Astrocyte (in vitro differentiated cells and primary cell): ENCODE results near the gene CHRNA3. TPM values are rescaled to one million over a fixed set of nuclear protein-coding genes. Genes with fewer than 3 reads are reported as not detected.

Experiments
- DNase-seq: peaks from one replicate; pipeline ENCODE4 v3.0.0-alpha.2; 2010; ENCODE audit warnings: low read depth
- FAIRE-seq: peaks from 2 replicates; lab custom pipeline; 2011; peaks lifted over from hg19 to GRCh38; lab: Jason Lieb, UNC
- H2AFZ ChIP-seq: 2 replicates; pipeline ENCODE4 v1.6.0; 2012; ENCODE audit warnings: low read depth, low read length, inconsistent platforms
- H3K27ac ChIP-seq: 2 replicates; pipeline ENCODE4 v1.5.1; 2011; ENCODE audit warnings: low read depth, low read length, inconsistent platforms
- H3K27me3 ChIP-seq: 2 replicates; pipeline ENCODE4 v1.6.0; 2011; ENCODE audit warnings: low read length, inconsistent platforms; ENCODE audit not compliant: insufficient read depth
- H3K36me3 ChIP-seq: 2 replicates; pipeline ENCODE4 v1.5.1; 2011; ENCODE audit warnings: low read length, inconsistent platforms; ENCODE audit not compliant: insufficient read depth
- H3K4me1 ChIP-seq: 2 replicates; pipeline ENCODE4 v1.5.1; 2011; ENCODE audit warnings: low read length, inconsistent platforms; ENCODE audit not compliant: insufficient read depth
- H3K4me2 ChIP-seq: 2 replicates; pipeline ENCODE4 v1.6.0; 2012; ENCODE audit warnings: low read length, inconsistent platforms
- H3K4me3 ChIP-seq: 2 replicates; pipeline ENCODE4 v1.5.1; 2011; ENCODE audit warnings: low read depth, mild to moderate bottlenecking, low read length, inconsistent platforms; ENCODE audit not compliant: insufficient read depth
- H3K79me2 ChIP-seq: 2 replicates; pipeline ENCODE4 v1.6.0; 2012; ENCODE audit warnings: mild to moderate bottlenecking, low read length, inconsistent platforms; ENCODE audit not compliant: insufficient read depth
- H3K9ac ChIP-seq: 2 replicates; pipeline ENCODE4 v1.6.0; 2012; ENCODE audit warnings: mild to moderate bottlenecking, low read length, inconsistent platforms
- H3K9me3 ChIP-seq: 2 replicates; pipeline ENCODE4 v1.5.1; 2012; ENCODE audit warnings: low read depth, mild to moderate bottlenecking, low read length, inconsistent platforms; ENCODE audit not compliant: insufficient read depth
- H4K20me1 ChIP-seq: 2 replicates; pipeline ENCODE4 v1.6.0; 2012; ENCODE audit warnings: low read length, inconsistent platforms; ENCODE audit not compliant: insufficient read depth
- H3K27ac Mint-ChIP-seq: one replicate; pipeline ENCODE4 v1.8.0; 2021; ENCODE audit warnings: mild to moderate bottlenecking, mixed read lengths; ENCODE audit not compliant: unreplicated experiment
- H3K27me3 Mint-ChIP-seq: one replicate; pipeline ENCODE4 v1.8.0; 2021; ENCODE audit warnings: low read depth, mixed read lengths; ENCODE audit not compliant: unreplicated experiment
- H3K36me3 Mint-ChIP-seq: one replicate; pipeline ENCODE4 v1.8.0; 2021; ENCODE audit warnings: low read depth, mixed read lengths; ENCODE audit not compliant: unreplicated experiment
- H3K4me1 Mint-ChIP-seq: one replicate; pipeline ENCODE4 v1.8.0; 2021; ENCODE audit warnings: low read depth, mixed read lengths; ENCODE audit not compliant: unreplicated experiment
- H3K4me3 Mint-ChIP-seq: one replicate; pipeline ENCODE4 v1.8.0; 2021; ENCODE audit warnings: mild to moderate bottlenecking, moderate library complexity, mixed read lengths; ENCODE audit not compliant: unreplicated experiment
- H3K9me3 Mint-ChIP-seq: one replicate; pipeline ENCODE4 v1.8.0; 2021; ENCODE audit warnings: mild to moderate bottlenecking, mixed read lengths; ENCODE audit not compliant: unreplicated experiment
- EZH2 ChIP-seq: IDR thresholded peaks from 2 replicates; pipeline ENCODE4 v1.6.1; 2012; ENCODE audit warnings: mild to moderate bottlenecking, low read length, inconsistent platforms; ENCODE audit not compliant: insufficient read depth
- total RNA-seq: library from RNA; stranded (reverse); gene quantifications from 2 replicates; pipeline ENCODE4 v1.2.1, GENCODE V29; 2021
- TF ChIP-seq, protein P1 (sequence below): IDR thresholded peaks from 2 replicates; pipeline ENCODE4 v1.5.1; 2011; ENCODE audit warnings: low read depth, mild to moderate bottlenecking, inconsistent platforms, low read length, moderate library complexity; ENCODE audit not compliant: insufficient read depth

The CHRNA3 gene
- total RNA-seq, 1 donor from 2014 or later, result not detected

DNA sequence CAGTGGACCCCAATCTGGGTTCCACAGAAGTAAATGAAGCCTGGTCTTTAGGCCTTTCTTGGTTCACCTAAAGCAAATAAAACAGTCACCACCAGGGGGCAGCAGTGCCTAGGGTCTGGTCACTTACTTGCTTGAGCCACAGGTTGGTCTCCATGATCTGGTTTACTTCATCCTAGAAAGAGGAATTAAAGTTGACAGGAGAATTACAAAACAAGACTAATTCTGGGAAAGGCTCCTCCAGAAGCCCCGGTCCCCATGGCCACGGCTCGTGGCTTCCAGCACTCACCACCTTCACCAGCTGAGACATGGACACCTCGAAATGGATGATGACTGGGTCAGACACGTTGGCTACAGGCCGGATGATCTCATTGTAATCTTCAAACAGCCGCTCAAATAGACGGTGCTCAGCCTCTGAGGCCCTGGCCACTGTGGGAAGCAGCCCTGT, 2.3 kb downstream of the CHRNA3 start:
- DNase-seq (peak; percentile 48), FAIRE-seq (peak; percentile 47)
- H3K36me3 Mint-ChIP-seq, result no peaks in the 10 kb centered on the region
- peaks cover 2% of the 10 kb centered on the region for H3K4me1 Mint-ChIP-seq
- peaks cover 3% of the 10 kb centered on the region for H3K9me3 Mint-ChIP-seq
- Histone ChIP-seq H3K9ac (no peak overlapping the region), H4K20me1 (no peaks in the 10 kb centered on the region), H3K27me3 (peaks cover 41% of the 10 kb centered on the region), H3K36me3 (no peaks in the 10 kb centered on the region), H2AFZ (no peak overlapping the region), H3K27ac (no peak overlapping the region), H3K4me2 (no peak overlapping the region), H3K79me2 (no peaks in the 10 kb centered on the region), H3K4me1 (no peaks in the 10 kb centered on the region), H3K4me3 (no peak overlapping the region), H3K9me3 (no peaks in the 10 kb centered on the region)
- peaks cover 58% of the 10 kb centered on the region for H3K27me3 Mint-ChIP-seq
- TF ChIP-seq, protein P1, sequence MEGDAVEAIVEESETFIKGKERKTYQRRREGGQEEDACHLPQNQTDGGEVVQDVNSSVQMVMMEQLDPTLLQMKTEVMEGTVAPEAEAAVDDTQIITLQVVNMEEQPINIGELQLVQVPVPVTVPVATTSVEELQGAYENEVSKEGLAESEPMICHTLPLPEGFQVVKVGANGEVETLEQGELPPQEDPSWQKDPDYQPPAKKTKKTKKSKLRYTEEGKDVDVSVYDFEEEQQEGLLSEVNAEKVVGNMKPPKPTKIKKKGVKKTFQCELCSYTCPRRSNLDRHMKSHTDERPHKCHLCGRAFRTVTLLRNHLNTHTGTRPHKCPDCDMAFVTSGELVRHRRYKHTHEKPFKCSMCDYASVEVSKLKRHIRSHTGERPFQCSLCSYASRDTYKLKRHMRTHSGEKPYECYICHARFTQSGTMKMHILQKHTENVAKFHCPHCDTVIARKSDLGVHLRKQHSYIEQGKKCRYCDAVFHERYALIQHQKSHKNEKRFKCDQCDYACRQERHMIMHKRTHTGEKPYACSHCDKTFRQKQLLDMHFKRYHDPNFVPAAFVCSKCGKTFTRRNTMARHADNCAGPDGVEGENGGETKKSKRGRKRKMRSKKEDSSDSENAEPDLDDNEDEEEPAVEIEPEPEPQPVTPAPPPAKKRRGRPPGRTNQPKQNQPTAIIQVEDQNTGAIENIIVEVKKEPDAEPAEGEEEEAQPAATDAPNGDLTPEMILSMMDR, result peak; percentile 80
- TF ChIP-seq EZH2, result no peak
- peak overlapping the region; percentile 46 for H3K4me3 Mint-ChIP-seq
- no peak overlapping the region for H3K27ac Mint-ChIP-seq

- no peak for TF ChIP-seq EZH2
- TF ChIP-seq, protein P1, result no peak
- Histone ChIP-seq H3K9ac (no peak overlapping the region), H3K9me3 (no peaks in the 10 kb centered on the region), H2AFZ (no peak overlapping the region), H3K4me1 (no peaks in the 10 kb centered on the region), H4K20me1 (no peaks in the 10 kb centered on the region), H3K4me2 (no peak overlapping the region), H3K27ac (no peak overlapping the region), H3K4me3 (no peak overlapping the region), H3K79me2 (no peaks in the 10 kb centered on the region), H3K27me3 (peaks cover 37% of the 10 kb centered on the region), H3K36me3 (no peaks in the 10 kb centered on the region)
- Mint-ChIP-seq H3K36me3 (no peaks in the 10 kb centered on the region), H3K4me3 (no peak overlapping the region), H3K27ac (no peak overlapping the region), H3K27me3 (peaks cover 54% of the 10 kb centered on the region), H3K9me3 (peaks cover 2% of the 10 kb centered on the region), H3K4me1 (peaks cover 2% of the 10 kb centered on the region)
- no peak for DNase-seq
- no peak for FAIRE-seq
These were observed 2.7 kb downstream of the CHRNA3 start for GRCh38 chr15:78618064-78618463.

GRCh38 chr15:78617516-78617915, 3.3 kb downstream of the CHRNA3 start:
- no peak overlapping the region for H3K4me3 ChIP-seq
- H3K27me3 ChIP-seq, result peaks cover 33% of the 10 kb centered on the region
- DNase-seq, result no peak
- no peaks in the 10 kb centered on the region for H4K20me1 ChIP-seq
- no peak overlapping the region for H3K4me3 Mint-ChIP-seq
- FAIRE-seq, result no peak
- peaks cover 2% of the 10 kb centered on the region for H3K4me1 Mint-ChIP-seq
- H3K27ac Mint-ChIP-seq, result no peak overlapping the region
- no peaks in the 10 kb centered on the region for H3K36me3 Mint-ChIP-seq
- H3K79me2 ChIP-seq, result no peaks in the 10 kb centered on the region
- no peak overlapping the region for H3K4me2 ChIP-seq
- TF ChIP-seq, protein P1, result no peak
- TF ChIP-seq EZH2, result no peak
- H3K27ac ChIP-seq, result no peak overlapping the region
- no peak overlapping the region for H3K9ac ChIP-seq
- H2AFZ ChIP-seq, result no peak overlapping the region
- peaks cover 2% of the 10 kb centered on the region for H3K9me3 Mint-ChIP-seq
- no peaks in the 10 kb centered on the region for H3K9me3 ChIP-seq
- peaks cover 52% of the 10 kb centered on the region for H3K27me3 Mint-ChIP-seq
- H3K36me3 ChIP-seq, result no peaks in the 10 kb centered on the region
- H3K4me1 ChIP-seq, result no peaks in the 10 kb centered on the region
